HCEC 1CT (cell line): ENCODE measurements around the gene NCOA6.

Experiments used
- DNase-seq: peaks from one replicate; pipeline ENCODE4 v3.0.0-alpha.2; 2017

NCOA6 gene

GRCh38 chr20:34825530-34826362 is at the start of gene NCOA6:
Gene NCOA6, minus strand, starts transcription at chr20:34825651. Its CDS starts 43,296 bp downstream, at chr20:34782355.
- peak; percentile 71 for DNase-seq

GRCh38 chr20:34874094-34874654 is 48.7 kb upstream of the NCOA6 start:
- peak; percentile 87 for DNase-seq

- no peak for DNase-seq
These were observed 48.2 kb upstream of the NCOA6 start for GRCh38 chr20:34873583-34874093.

- peak; percentile 60 for DNase-seq
These were observed 47.3 kb upstream of the NCOA6 start, which contains the start of gene GGT7 for GRCh38 chr20:34872622-34873224. Gene GGT7, minus strand, starts transcription at chr20:34872856. Its CDS starts 41 bp downstream, at chr20:34872815.

GRCh38 chr20:34871966-34872621 is 46.6 kb upstream of the NCOA6 start:
- peak; percentile 4 for DNase-seq

- DNase-seq, result no peak
These were observed 46.0 kb upstream of the NCOA6 start for GRCh38 chr20:34871320-34871926.

GRCh38 chr20:34864216-34864615 is 38.8 kb upstream of the NCOA6 start:
- DNase-seq, result no peak

GRCh38 chr20:34863421-34863965 is 38.0 kb upstream of the NCOA6 start:
- no peak for DNase-seq

GRCh38 chr20:34862724-34863123 is 37.3 kb upstream of the NCOA6 start:
- DNase-seq, result no peak

- DNase-seq, result no peak
These were observed 36.1 kb upstream of the NCOA6 start for GRCh38 chr20:34861386-34862084.

- DNase-seq, result no peak
These were observed 34.5 kb upstream of the NCOA6 start for GRCh38 chr20:34859826-34860545.

- no peak for DNase-seq
These were observed 33.9 kb upstream of the NCOA6 start for GRCh38 chr20:34859367-34859766.

GRCh38 chr20:34852298-34852697 is 26.8 kb upstream of the NCOA6 start:
- DNase-seq, result no peak

GRCh38 chr20:34850969-34851368 is 25.5 kb upstream of the NCOA6 start:
- no peak for DNase-seq

- no peak for DNase-seq
These were observed 24.3 kb upstream of the NCOA6 start for GRCh38 chr20:34849778-34850177.

GRCh38 chr20:34848597-34848996 is 23.1 kb upstream of the NCOA6 start:
- DNase-seq, result no peak

- DNase-seq, result no peak
These were observed 18.0 kb upstream of the NCOA6 start for GRCh38 chr20:34843421-34843820.

- no peak for DNase-seq
These were observed 16.7 kb upstream of the NCOA6 start for GRCh38 chr20:34842143-34842542.

GRCh38 chr20:34834459-34834893 is 9.0 kb upstream of the NCOA6 start:
- peak; percentile 23 for DNase-seq

GRCh38 chr20:34831936-34832335 is 6.5 kb upstream of the NCOA6 start:
- no peak for DNase-seq

- no peak for DNase-seq
These were observed 3.7 kb upstream of the NCOA6 start for GRCh38 chr20:34829191-34829590.
